HL-60 (cell line): ENCODE measurements around the gene MAEA.

Experiments
- POLR2AphosphoS5 ChIP-seq: IDR thresholded peaks from 2 replicates; pipeline ENCODE4 v1.6.1; 2012; ENCODE audit warnings: low read depth
- REST ChIP-seq: IDR thresholded peaks from 2 replicates; pipeline ENCODE4 v1.6.1; 2012; ENCODE audit warnings: low read depth; ENCODE audit not compliant: insufficient replicate concordance
- TF ChIP-seq, protein P1 (sequence below): IDR thresholded peaks from one replicate; pipeline ENCODE4 v1.5.1; 2011; ENCODE audit warnings: low read length, control low read depth, inconsistent platforms; ENCODE audit not compliant: insufficient read depth

- TF ChIP-seq, protein P1, sequence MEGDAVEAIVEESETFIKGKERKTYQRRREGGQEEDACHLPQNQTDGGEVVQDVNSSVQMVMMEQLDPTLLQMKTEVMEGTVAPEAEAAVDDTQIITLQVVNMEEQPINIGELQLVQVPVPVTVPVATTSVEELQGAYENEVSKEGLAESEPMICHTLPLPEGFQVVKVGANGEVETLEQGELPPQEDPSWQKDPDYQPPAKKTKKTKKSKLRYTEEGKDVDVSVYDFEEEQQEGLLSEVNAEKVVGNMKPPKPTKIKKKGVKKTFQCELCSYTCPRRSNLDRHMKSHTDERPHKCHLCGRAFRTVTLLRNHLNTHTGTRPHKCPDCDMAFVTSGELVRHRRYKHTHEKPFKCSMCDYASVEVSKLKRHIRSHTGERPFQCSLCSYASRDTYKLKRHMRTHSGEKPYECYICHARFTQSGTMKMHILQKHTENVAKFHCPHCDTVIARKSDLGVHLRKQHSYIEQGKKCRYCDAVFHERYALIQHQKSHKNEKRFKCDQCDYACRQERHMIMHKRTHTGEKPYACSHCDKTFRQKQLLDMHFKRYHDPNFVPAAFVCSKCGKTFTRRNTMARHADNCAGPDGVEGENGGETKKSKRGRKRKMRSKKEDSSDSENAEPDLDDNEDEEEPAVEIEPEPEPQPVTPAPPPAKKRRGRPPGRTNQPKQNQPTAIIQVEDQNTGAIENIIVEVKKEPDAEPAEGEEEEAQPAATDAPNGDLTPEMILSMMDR = no peak
- TF ChIP-seq POLR2AphosphoS5 (no peak), REST (no peak)
Observed at GRCh38 chr4:1364748-1365147, 75.1 kb downstream of the MAEA start.
